Spleen (tissue), 11 donors: ENCODE measurements around the gene DUSP22. TPM values are rescaled to one million over a fixed set of nuclear protein-coding genes. Genes with fewer than 3 reads are reported as not detected.

ENCODE experiments used
- DNase-seq: peaks from one replicate; pipeline ENCODE4 v3.0.0-alpha.2; 2020
- H3K27ac ChIP-seq, 8 donors: fragments of 200-600 bp; sonication (generic) in 7 of 8; 1 replicate in 4 of 8; 2 replicates in 4 of 8; pipeline versions ENCODE4 v1.5.0 to v1.8.0; 2016 to 2021; ENCODE audit warnings: inconsistent platforms in 4 of 8, mild to moderate bottlenecking in 4 of 8, moderate library complexity in 1 of 8
- H3K27me3 ChIP-seq, 7 donors: fragments of 200-600 bp; sonication (generic) in 6 of 7; replicated peaks in 1 of 7; 1 replicate in 4 of 7; 2 replicates in 3 of 7; pipeline versions ENCODE4 v1.5.0 to v1.8.0; 2016 to 2021; ENCODE audit warnings: inconsistent platforms in 3 of 7, mild to moderate bottlenecking in 1 of 7
- H3K36me3 ChIP-seq, 6 donors: fragments of 200-600 bp; sonication (generic) in 5 of 6; 1 replicate in 4 of 6; 2 replicates in 2 of 6; pipeline versions ENCODE4 v1.5.0 to v1.8.0; 2016 to 2021; ENCODE audit warnings: inconsistent platforms in 2 of 6
- H3K4me1 ChIP-seq, 6 donors: fragments of 200-600 bp; sonication (generic) in 5 of 6; 1 replicate in 3 of 6; 2 replicates in 3 of 6; pipeline versions ENCODE4 v1.5.0 to v1.8.0; 2016 to 2021; ENCODE audit warnings: inconsistent platforms in 3 of 6
- H3K4me3 ChIP-seq, 8 donors: fragments of 200-600 bp; sonication (generic) in 7 of 8; 1 replicate in 4 of 8; 2 replicates in 4 of 8; pipeline versions ENCODE4 v1.5.0 to v1.8.0; 2016 to 2021; ENCODE audit warnings: inconsistent platforms in 4 of 8, mild to moderate bottlenecking in 4 of 8, moderate library complexity in 2 of 8
- H3K9me3 ChIP-seq, 8 donors: fragments of 200-600 bp; sonication (generic) in 7 of 8; 1 replicate in 4 of 8; 2 replicates in 4 of 8; pipeline versions ENCODE4 v1.5.0 to v1.8.0; 2016 to 2021; ENCODE audit warnings: inconsistent platforms in 4 of 8
- CTCF ChIP-seq, 11 experiments: fragments of 200-600 bp in 7 of 11; fragments of 450-650 bp in 4 of 11; sonication (generic) in 4 of 11; IDR thresholded peaks in 8 of 11; conservative IDR thresholded peaks in 3 of 11; 1 replicate in 7 of 11; 2 replicates in 4 of 11; pipeline versions ENCODE4 v1.4.0 to v1.8.0; 2016 to 2021; ENCODE audit warnings: antibody characterized with exemption in 11 of 11, inconsistent platforms in 4 of 11, mild to moderate bottlenecking in 1 of 11
- POLR2A ChIP-seq, 3 donors: fragments of 450-650 bp; IDR thresholded peaks; one replicate each; pipeline ENCODE4 v1.5.1; 2017; ENCODE audit warnings: antibody characterized with exemption in 3 of 3, mild to moderate bottlenecking in 1 of 3
- POLR2AphosphoS5 ChIP-seq, 3 donors: sonication (generic); formaldehyde crosslinking; IDR thresholded peaks; one replicate each; pipeline ENCODE4 v1.5.1; 2017; ENCODE audit warnings: antibody characterized with exemption in 3 of 3
- WGBS, 5 donors: extraction: QIAGEN DNeasy Blood & Tissue Kit in 3 of 5; methylation state at CpG; one replicate each; pipeline versions ENCODE4 v1.1.5 to v1.1.7; 2013 to 2018; 5-methylcytosine and 5-hydroxymethylcytosine counted together
- intact Hi-C: fragments of 100-400 bp; cut with DNase I; formaldehyde crosslinking; loops from one replicate; pipeline ENCODE4 v1.15.0; 2023; ENCODE audit warnings: low total_unique reads
- polyA plus RNA-seq, 3 donors: library from polyadenylated mRNA; stranded (reverse); fragments of 200-250 nt; gene quantifications; one replicate each; pipeline ENCODE4 v1.2.1, GENCODE V29; 2013
- total RNA-seq, 7 donors: library from RNA; depleted of rRNA in 3 of 7; stranded (reverse); fragments of >200 nt in 3 of 7; fragmentation: NEBNext Ultra II Directional in 4 of 7; extraction: Animal tissue kit (Norgen Biotek cat#: 25700) in 4 of 7; gene quantifications; one replicate each; pipeline versions ENCODE4 v1.1.0 to v1.2.1, GENCODE V29; 2016 to 2021
- donor health status: healthy with polysubstance abuse.
- donor health status: DM: no; HTN: no; CAD: no; lungs with moderate emphysema.
- donor health status: DM: no; HTN: no; CAD: no.
- donor health status: Bipolar disorder and iron deficiency.
- donor health status: healthy.
- donor health status: DM: no; HTN: no; CAD: no.
- donor health status: DM: yes; HTN: yes; CAD: no.

The DUSP22 gene
- total and polyA plus RNA-seq, 10 donors = 41.2 to 120 (median 69.4) TPM

- Histone ChIP-seq H3K4me3 (peak within 1 kb of the TSS; percentile 33 to 91 (median 67)), H3K4me1 (peaks cover 9 to 69% (median 45%) of the 10 kb centered on the region in 6 donors), H3K27ac (peak within 1 kb of the TSS; percentile 51 to 90 (median 84)), H3K36me3 (peaks cover 0 to 24% (median 4%) of the 10 kb centered on the region in 6 donors), H3K9me3 (no peaks in the 10 kb centered on the region), H3K27me3 (peaks cover 0 to 83% (median 41%) of the 10 kb centered on the region in 7 donors)
- DNase-seq = peak; percentile 89
- WGBS, 5 donors = 1 to 2% (median 2%) methylated on average over 45 to 82 of the region's 82 CpGs
- intact Hi-C loops = no loop called here
- TF ChIP-seq CTCF (IDR thresholded peaks at IDR 0.05 in 8 of 11, conservative IDR thresholded peaks at IDR 0.05 in 3 of 11) = no peak
- peak; percentile 93 to 99 (median 97) for TF ChIP-seq POLR2AphosphoS5 (IDR thresholded peaks at IDR 0.05)
- peak in 2 of 3 donors; percentile 82 to 84 for TF ChIP-seq POLR2A (IDR thresholded peaks at IDR 0.05)
These were observed 99.5 kb downstream of the DUSP22 start, which contains the start of gene IRF4 for GRCh38 chr6:391559-392440. Gene IRF4 (plus strand): TSS chr6:391752. CDS start chr6:393153, 1,401 bp downstream.

- WGBS, 5 donors = 1 to 2% (median 1%) methylated on average over 52 to 108 of the region's 108 CpGs
- DNase-seq = peak; percentile 86
- H3K4me1 ChIP-seq = peaks cover 9 to 69% (median 45%) of the 10 kb centered on the region in 6 donors
- TF ChIP-seq POLR2A (IDR thresholded peaks at IDR 0.05) (no peak), CTCF (IDR thresholded peaks at IDR 0.05 in 8 of 11, conservative IDR thresholded peaks at IDR 0.05 in 3 of 11) (no peak), POLR2AphosphoS5 (IDR thresholded peaks at IDR 0.05) (peak in 1 of 3 donors; percentile 39)
- no peaks in the 10 kb centered on the region for H3K9me3 ChIP-seq
- peaks cover 0 to 33% (median 8%) of the 10 kb centered on the region in 6 donors for H3K36me3 ChIP-seq
- peaks cover 0 to 88% (median 41%) of the 10 kb centered on the region in 7 donors for H3K27me3 ChIP-seq
- peak overlapping the region; percentile 51 to 90 (median 84) for H3K27ac ChIP-seq
- H3K4me3 ChIP-seq = peak overlapping the region; percentile 33 to 91 (median 67)
- intact Hi-C loops = no loop called here
These were observed 100.4 kb downstream of the DUSP22 start for GRCh38 chr6:392441-393390.

GRCh38 chr6:393391-394221 is 101.3 kb downstream of the DUSP22 start:
- Histone ChIP-seq H3K27ac (peak overlapping the region in 5 of 8 donors; percentile 22 to 90 (median 85)), H3K4me1 (peaks cover 9 to 75% (median 46%) of the 10 kb centered on the region in 6 donors), H3K4me3 (peak overlapping the region; percentile 33 to 91 (median 67)), H3K9me3 (no peaks in the 10 kb centered on the region), H3K36me3 (peaks cover 0 to 42% (median 10%) of the 10 kb centered on the region in 6 donors), H3K27me3 (peaks cover 0 to 80% (median 41%) of the 10 kb centered on the region in 7 donors)
- DNase-seq = peak; percentile 81
- WGBS, 5 donors = 2 to 4% (median 3%) methylated on average over 42 to 68 of the region's 68 CpGs
- intact Hi-C loops = no loop called here
- TF ChIP-seq POLR2A (IDR thresholded peaks at IDR 0.05) (no peak), CTCF (IDR thresholded peaks at IDR 0.05 in 8 of 11, conservative IDR thresholded peaks at IDR 0.05 in 3 of 11) (no peak), POLR2AphosphoS5 (IDR thresholded peaks at IDR 0.05) (peak in 1 of 3 donors; percentile 7)
